Cerebellar nuclear complex (tissue), 1 donor: Measurements from ENCODE around the gene TRIM8.
"Not testable (repeated sequence)": the region's sequence is repeated elsewhere in the genome, so short reads cannot be mapped to it uniquely, and the experiment has no call there.

Experiments used
- DNase-seq, 2 experiments: peaks; one replicate each; lab custom pipeline; 2025; lab: John Stamatoyannopoulos, UW

TRIM8 gene

GRCh38 chr10:102670871-102671434 lies 26.7 kb downstream of the TRIM8 start:
- DNase-seq: no peak

DNA sequence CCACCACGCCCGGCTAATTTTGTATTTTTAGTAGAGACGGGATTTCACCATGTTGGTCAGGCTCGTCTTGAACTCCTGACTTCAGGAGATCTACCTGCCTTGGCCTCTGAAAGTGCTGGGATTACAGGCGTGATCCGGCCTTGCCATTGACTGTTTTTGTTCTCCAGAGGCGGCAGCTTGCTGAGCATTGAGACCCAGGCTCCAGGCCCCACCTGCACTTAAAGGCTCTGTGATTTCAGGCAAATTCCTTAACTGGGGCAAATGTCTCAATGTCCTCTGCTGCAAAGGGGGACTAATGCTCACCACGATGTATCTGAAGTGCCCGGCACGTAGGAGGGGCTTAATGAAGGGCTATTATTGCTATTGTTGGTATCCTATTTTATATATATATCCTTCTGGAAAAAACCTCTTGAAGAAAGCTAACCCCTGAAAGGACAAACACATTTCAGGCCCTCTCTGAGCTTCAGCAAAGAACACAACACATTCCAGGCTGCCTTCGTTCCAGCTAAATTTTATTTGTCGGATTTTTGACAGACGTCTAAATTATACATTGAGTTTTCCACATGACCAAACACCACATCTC lies 29.0 kb downstream of the TRIM8 start:
- no peak for DNase-seq

- DNase-seq: no peak
These were observed 29.7 kb downstream of the TRIM8 start for GRCh38 chr10:102673819-102674511.

GRCh38 chr10:102674566-102674965 lies 30.3 kb downstream of the TRIM8 start:
- DNase-seq: no peak

DNA sequence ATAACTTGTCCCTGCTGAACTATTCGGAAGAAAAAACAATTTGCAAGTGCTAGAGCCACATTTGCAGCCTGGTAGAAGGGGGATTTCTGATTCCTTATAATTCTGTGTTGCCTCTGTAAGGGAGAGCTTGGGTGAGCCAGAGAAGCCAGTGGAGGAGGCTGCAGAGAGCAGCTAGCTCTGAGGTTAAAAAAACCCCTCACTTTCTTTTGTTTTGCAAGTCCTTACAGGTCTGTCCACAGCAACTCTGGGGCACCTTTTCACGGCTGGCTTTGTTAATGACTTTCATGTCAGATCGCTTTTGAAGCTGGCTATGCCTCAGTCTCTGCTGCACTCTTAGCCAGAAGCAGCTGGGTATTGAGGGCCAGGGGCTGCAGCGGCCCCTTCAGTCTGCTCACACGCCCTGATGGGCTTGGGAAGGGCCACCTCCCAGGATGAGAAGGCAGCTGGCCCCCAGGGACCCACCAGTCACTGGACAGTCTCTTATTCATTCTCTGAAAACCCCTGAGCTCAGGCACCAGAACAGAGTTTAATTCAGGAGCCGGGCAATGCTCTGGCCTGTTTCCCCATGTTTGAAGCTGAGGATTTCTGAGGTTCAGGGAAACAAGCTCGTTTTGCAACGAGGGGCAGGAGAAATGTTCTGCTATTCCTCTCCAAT lies 30.9 kb downstream of the TRIM8 start:
- DNase-seq: no peak

- DNase-seq: no peak
These were observed 31.6 kb downstream of the TRIM8 start for GRCh38 chr10:102675666-102676533.

GRCh38 chr10:102676534-102677315 lies 32.4 kb downstream of the TRIM8 start:
- no peak for DNase-seq

GRCh38 chr10:102677331-102678067 lies 33.2 kb downstream of the TRIM8 start:
- no peak for DNase-seq

DNA sequence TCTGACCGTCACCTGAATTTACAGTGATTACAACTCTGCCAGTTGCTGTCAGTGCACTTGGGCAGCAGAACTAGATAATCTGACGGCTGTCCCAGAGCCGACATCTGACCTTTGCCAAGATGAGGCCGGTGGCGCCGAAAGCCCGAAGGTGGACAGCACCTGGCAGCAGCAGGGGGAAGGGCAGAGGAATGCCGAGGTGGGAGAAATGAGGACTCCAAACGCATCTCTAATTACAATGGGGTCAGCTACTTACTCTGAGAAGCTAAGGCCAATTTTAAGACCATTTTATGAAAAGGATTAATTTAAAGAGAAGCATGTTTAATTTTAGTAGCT lies 33.8 kb downstream of the TRIM8 start:
- DNase-seq: no peak

- no peak for DNase-seq
These were observed 34.6 kb downstream of the TRIM8 start for GRCh38 chr10:102678842-102679289.

GRCh38 chr10:102679596-102679995 lies 35.3 kb downstream of the TRIM8 start:
- no peak for DNase-seq

- no peak for DNase-seq
These were observed 37.4 kb downstream of the TRIM8 start for GRCh38 chr10:102681696-102682095.

- no peak for DNase-seq
These were observed 38.1 kb downstream of the TRIM8 start for GRCh38 chr10:102682416-102682815.

DNA sequence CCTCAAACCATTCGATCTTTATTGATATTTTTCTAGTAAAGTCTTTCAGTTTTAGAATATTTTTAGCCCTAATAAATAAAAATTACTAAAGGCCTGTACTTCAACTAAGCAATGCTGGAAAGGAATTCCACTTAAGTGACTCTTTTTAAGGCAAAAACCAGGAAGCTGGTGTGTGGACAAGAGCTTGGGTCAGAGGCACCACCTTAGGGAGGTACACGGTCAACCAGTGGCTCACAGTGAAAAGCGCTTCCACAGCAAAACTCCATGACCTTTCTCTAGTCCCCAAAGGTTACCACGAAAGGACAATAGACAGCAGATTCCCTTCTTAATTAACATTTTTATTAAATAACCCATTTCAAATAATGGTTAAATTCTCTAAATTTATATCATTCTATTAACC lies 38.7 kb downstream of the TRIM8 start:
- no peak for DNase-seq

DNA sequence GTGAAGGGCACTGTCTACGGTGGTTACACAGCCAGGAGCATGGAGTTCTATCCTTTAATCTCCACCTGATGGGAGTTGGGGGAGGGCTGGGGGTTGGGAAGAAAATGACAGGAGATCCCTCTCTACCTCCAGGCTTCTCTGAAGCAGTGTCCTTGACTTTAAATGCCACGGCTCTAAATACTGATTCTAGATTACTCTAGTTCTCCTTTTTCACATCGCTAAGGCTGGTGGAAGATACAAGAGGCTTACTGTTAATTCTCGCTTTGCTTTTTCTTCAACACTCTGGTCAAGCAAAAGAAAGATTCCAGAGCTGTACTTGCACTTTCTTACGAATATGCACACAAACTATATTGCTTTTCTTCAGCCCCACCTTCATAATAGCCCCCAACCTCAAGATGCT lies 39.5 kb downstream of the TRIM8 start:
- no peak for DNase-seq

GRCh38 chr10:102691285-102692066 lies 47.2 kb downstream of the TRIM8 start:
- DNase-seq: no peak

GRCh38 chr10:102695401-102695800 lies 51.1 kb downstream of the TRIM8 start:
- DNase-seq: not testable (repeated sequence)

DNA sequence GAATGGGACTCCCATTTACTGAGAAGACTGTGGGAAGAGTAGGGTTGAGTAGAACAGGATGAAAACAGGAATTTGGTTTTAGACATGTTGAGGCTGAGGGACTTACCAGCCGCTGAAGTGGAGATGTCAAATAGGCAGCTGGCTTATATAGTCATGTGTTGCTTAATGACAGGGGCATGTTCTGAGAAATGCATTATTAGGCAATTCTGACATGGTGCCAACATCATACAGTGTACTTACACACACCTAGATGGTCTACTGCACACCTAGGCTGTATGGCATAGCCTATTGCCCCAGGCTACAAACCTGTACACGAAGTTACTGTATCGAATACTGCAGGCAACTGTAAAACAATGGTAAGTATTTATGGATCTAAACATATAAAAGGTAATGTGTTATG lies 52.5 kb downstream of the TRIM8 start:
- no peak for DNase-seq

DNA sequence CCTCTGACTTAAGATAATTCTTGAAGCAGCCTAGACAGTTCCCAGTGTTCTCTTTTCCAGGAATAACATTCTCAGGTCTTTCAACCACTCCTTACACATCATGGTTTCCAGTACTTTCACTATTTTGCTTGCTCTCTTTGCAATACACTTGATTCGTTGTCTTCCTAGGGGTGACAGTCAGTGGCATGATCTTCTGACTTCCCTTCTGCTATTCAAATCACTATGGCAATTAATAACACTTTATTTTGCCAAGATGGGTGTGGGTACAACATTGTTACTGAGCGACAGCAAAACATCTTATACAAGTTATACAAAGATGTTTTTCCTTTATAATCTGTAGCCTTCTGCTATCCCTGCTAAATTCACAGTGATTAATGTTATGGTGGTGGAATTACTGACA lies 54.6 kb downstream of the TRIM8 start:
- DNase-seq: no peak

- DNase-seq: no peak
These were observed 57.0 kb downstream of the TRIM8 start for GRCh38 chr10:102701272-102701671.
